Measurements from ENCODE around the gene SCAPER.
"Not testable (repeated sequence)": the region's sequence is repeated elsewhere in the genome, so short reads cannot be mapped to it uniquely, and the experiment has no call there.

SCAPER gene

DNA sequence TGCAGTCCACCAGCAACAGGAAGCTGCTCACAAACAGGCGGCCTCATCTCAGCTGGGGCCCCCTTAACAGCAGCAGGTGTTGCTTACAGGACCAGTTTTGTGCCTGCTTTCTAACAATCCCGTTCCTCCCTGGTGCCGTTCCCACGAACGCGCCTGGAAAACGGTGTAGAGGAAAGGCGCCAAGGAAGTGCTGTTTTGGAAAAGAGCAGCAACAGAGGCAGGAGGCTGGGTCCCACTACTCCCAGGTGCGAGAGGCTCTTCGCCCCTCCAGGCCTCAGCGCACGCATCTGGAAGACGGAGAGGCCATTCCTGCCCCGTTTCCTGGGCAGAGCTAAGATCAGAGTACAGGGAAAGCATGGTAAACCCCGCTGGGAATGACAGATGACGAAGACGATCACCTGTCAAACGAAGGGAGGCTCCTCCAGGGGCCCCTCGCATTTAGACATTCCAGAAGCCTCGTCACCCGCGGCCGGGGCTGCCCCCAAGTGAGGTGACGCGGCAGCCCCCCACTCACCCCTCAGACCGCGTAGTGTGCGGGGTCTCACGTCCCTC, 603 bp downstream of the SCAPER start:
- DNase-seq (ENCODE audit: low spot score) = peak; percentile 47

DNA sequence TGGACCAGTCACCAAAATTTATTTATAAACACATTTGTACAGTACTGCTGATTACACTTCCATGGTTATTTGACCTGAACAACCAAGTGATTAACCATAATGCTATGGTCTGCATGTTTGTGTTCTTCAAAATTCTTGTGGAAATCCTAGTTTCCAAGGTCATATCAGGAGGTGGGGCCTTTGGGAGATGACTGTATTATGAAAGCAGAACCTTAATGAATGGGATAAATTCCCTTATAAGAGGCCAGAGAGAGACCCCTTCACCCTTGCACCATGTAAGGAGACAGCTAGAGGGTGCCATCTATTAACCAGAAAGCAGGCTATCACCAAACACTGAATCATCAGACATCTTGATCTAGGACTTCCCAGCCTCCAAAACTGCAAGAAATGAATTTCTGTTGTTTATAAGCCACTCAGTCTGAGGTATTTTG, 1.9 kb downstream of the SCAPER start:
- peak; percentile 40 for DNase-seq (ENCODE audit: low spot score)

DNA sequence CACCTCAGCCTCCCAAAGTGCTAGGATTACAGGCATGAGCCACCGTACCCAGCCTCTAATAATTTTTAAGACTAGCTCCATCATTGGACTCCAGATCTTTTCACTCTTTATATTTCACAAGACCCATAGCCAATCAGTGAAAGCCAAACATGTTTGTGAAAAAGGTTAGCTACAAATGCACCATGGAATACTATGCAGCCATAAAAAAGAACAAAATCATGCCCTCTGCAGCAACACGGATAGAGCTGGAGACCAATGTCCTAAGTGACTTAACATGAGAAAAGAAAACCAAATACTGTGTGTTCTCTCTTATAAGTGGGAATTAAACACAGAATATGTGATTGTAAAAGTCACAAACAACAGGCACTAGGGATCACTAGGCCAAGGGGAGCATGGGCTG, 3.2 kb downstream of the SCAPER start:
- no peak for DNase-seq (ENCODE audit: low spot score)

DNA sequence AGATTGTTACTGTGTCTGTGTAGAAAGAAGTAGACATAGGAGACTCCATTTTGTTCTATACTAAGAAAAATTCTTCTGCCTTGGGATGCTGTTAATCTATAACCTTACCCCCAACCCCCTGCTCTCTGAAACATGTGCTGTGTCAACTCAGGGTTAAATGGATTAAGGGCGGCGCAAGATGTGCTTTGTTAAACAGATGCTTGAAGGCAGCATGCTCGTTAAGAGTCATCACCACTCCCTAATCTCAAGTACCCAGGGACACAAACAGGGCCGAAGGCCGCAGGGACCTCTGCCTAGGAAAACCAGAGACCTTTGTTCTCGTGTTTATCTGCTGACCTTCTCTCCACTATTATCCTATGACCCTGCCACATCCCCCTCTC, 5.2 kb downstream of the SCAPER start:
- DNase-seq (ENCODE audit: low spot score) = not testable (repeated sequence)

GRCh38 chr15:76899176-76899930, 5.8 kb downstream of the SCAPER start:
- DNase-seq (ENCODE audit: low spot score) = not testable (repeated sequence)

DNA sequence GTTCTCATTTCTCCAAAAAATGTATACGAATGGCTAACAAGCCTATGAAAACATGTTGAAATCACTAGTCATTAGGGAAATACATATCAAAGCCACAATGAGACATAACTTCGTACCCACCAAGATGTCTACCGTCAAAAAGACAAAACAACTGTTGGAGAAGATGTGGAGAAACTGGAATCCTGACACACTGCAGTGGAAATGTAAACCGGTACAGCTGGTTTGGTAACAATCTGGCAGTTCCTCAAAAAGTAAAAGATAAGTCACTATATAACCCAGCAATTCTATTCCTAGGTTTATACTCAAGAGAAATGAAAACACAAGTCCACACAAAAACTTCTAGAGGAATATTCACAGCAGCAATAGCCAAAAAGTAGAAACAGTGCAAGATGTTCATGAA, 7.0 kb downstream of the SCAPER start:
- no peak for DNase-seq (ENCODE audit: low spot score)

DNA sequence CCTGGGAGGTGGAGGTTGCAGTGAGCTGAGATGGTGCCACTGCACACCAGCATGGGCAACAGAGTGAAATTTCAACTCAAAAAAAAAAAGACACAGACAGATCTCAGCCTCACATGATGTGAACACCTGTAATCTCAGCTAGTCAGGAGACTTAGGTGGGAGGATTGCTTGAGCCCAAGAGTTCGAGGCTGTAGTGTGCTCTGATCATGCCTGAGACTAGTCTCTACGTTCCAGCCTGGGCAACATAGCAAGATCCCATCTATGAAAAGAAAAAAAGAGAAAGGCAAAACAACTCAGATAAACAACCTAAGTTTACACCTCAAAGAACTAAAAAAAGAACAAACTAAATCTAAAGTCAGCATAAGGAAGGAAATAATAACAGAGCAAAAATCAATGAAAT, 11.0 kb downstream of the SCAPER start:
- no peak for DNase-seq (ENCODE audit: low spot score)

DNA sequence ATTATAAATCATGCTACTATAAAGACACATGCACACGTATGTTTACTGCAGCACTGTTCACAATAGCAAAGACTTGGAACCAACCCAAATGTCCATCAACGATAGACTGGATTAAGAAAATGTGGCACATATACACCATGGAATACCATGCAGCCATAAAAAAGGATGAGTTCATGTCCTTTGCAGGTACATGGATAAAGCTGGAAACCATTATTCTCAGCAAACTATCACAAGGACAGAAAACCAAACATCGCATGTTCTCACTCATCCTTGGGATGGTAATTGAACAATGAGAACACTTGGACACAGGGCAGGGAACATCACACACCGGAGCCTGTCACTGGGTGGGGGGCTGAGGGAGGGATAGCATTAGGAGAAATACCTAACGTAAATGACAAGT, 12.3 kb downstream of the SCAPER start:
- DNase-seq (ENCODE audit: low spot score) = not testable (repeated sequence)

GRCh38 chr15:76887280-76888141, 17.6 kb downstream of the SCAPER start:
- DNase-seq (ENCODE audit: low spot score) = not testable (repeated sequence)

DNA sequence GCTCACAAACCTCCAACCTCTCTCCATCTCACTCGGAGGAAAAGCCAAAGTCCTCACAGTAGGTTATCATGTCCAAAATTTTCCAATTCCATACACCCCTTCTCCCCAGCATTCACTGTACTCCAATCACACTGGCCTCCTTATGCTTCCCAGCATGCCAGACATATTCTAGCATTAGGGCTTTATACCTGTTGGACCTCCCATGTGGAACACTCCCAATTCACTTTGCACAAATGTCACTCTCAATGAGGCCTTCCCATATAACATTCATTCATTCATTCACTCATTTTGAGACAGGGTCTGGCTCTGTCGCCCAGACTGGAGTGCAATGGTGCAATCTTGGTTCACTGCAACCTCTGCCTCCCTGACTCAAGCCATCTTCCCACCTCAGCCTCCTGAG, 19.9 kb downstream of the SCAPER start:
- DNase-seq (ENCODE audit: low spot score) = no peak

- DNase-seq (ENCODE audit: low spot score) = no peak
These were observed 29.2 kb downstream of the SCAPER start for GRCh38 chr15:76875911-76876310.

GRCh38 chr15:76873066-76873465, 32.1 kb downstream of the SCAPER start:
- DNase-seq (ENCODE audit: low spot score) = not testable (repeated sequence)

DNA sequence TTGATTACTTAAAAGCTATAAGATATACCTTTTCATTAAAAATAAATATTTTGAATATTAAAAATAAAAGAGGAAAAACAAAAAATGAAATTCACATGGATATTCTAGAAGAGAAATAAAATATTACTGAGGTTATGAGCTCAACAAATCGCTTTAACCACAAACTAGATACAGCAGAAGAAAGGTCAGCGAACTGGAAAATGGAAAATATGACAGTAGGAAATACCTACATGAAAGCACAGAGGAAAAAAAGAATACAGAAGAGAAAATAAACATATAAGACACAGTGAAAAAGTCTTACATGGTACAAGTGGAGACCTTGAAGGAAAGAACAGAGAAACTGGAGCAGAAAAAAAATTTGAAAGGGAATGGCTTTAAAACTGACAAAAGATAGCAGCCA, 33.2 kb downstream of the SCAPER start:
- no peak for DNase-seq (ENCODE audit: low spot score)

GRCh38 chr15:76868740-76869139, 36.4 kb downstream of the SCAPER start:
- DNase-seq (ENCODE audit: low spot score) = no peak

GRCh38 chr15:76866716-76867321, 38.3 kb downstream of the SCAPER start:
- DNase-seq (ENCODE audit: low spot score) = peak; percentile 19

- DNase-seq (ENCODE audit: low spot score) = no peak
These were observed 39.1 kb downstream of the SCAPER start for GRCh38 chr15:76866008-76866407.

DNA sequence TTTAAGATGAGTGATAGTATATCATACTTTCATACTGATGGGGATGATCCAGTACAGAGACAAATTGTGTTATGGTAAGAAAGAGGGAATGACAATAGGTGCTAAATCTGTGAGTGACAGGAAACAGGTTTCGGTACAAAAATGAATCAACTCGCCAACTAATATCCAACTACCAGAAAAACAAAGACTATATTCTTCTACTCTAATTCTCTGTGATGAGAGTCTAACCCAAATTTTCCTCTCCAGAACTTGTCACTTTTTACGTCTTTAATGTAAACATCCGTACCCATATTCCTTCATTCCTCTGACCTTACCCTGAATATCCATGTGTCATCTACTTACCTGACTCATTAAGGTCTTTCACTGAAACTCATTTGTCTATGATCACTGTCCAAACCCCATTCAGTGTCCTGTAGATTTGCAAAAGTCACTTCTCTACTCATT, 39.6 kb downstream of the SCAPER start:
- no peak for DNase-seq (ENCODE audit: low spot score)

- no peak for DNase-seq (ENCODE audit: low spot score)
These were observed 40.6 kb downstream of the SCAPER start for GRCh38 chr15:76864586-76864985.

GRCh38 chr15:76863693-76864092, 41.4 kb downstream of the SCAPER start:
- DNase-seq (ENCODE audit: low spot score) = no peak

- DNase-seq (ENCODE audit: low spot score) = no peak
These were observed 42.0 kb downstream of the SCAPER start for GRCh38 chr15:76863123-76863522.

DNA sequence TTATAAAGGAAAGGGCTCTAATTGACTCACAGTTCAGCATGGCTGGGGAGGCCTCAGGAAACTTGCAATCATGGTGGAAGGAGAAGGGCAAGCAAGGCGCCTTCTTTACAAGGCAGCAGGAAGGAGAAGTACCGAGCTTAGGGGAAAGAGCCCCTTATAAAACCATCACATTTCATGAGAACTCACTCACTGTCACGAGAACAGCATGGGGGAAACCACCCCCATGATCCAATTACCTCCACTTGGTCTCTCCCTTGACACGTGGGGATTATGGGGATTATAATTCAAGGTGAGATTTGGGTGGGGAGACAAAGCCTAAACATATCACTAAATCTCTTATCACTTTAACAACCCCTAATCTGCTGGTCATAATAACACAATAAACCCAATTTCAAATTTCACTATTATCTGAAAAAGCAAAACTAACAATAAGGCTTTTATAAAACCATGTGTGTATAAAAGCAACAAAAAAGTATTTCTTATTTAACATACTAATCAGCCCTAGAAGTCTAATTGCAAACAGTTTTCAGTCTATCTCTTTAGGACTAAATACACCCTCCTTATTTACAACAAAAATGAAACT, 43.2 kb downstream of the SCAPER start:
- no peak for DNase-seq (ENCODE audit: low spot score)

DNA sequence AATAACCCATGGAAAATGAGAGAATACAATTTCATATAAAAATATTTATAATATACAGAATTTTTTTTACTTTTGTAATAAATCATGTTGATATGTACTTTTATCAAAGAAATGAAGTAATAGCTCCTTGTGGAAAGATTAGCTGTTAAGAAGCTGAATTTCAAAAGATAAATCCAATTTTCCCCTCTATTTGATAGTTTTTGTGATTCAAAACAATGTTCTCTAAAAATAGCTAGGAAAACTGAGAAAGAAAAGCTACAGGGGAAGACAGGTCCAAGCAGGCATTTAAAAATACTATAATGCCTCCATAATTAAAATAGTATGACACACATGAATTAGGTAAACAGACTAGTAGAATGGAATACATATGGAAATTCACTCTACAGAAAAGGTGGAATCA, 44.9 kb downstream of the SCAPER start:
- no peak for DNase-seq (ENCODE audit: low spot score)

Measured in Ammon's horn (tissue), 1 donor.